ENCODE data around the gene FIGNL2.
"Not testable (repeated sequence)": the region's sequence is repeated elsewhere in the genome, so short reads cannot be mapped to it uniquely, and the experiment has no call there.

Gene FIGNL2

GRCh38 chr12:51815571-51815970 lies 32.9 kb downstream of the FIGNL2 start:
- no peak for DNase-seq (ENCODE audit: low read depth)

DNA sequence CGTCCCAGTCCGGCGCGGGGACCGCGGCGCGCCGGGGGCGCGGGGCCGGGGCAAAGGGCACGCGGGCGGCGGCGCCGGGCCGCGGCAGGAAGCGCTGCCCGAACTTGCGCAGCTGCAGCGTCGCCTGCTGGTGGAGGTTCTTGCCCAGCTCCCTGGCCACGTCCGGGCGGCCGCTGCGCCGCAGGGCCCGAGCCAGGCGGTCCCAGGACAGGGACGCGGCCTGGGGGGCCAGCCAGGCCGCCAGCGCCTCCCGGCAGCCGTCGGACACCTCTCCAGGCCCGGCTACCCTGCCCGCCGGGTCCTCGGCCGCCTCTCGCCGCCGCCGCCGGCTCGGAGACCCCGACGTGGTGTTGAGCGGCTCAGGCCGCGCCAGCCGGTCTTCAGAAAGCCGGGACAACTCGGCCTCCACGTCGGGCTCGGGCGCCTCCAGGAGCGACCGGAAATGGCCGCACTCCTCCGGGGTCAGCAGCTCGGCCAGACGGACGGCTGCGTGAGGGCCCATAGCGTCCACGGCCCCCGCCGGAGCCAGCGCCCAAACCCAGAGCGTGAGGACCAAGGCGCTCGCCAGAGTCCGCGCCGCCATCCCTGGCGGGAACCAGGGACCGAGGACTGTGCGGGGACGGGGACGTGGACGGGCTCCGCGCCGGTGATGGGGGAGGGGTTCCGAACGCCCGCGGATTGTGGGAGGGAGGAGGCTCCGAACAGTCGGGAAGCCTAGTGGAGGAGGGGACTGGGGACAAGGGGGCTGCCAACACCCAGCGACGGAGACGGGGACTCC lies 34.0 kb downstream of the FIGNL2 start:
- peak; percentile 53 for DNase-seq (ENCODE audit: low read depth)

DNA sequence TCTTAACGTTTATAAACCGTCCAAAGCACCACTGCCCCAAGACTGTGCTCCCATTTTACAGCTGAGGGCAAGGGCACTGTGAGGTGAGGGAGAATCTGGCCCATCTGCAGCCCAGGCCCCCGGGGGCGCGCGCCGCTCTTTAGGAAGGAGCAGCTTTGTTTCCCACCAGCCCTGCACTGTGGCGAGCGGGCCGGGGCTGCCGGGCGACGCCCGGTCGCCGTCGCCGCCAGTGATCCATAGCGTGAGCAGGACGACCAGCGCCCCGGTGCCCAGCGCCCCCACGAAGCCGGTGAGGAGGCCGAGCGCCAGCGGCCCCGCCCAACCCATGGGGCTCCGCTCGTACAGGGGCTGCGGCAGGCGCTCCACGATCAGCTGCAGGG lies 34.6 kb downstream of the FIGNL2 start:
- no peak for DNase-seq (ENCODE audit: low read depth)

DNA sequence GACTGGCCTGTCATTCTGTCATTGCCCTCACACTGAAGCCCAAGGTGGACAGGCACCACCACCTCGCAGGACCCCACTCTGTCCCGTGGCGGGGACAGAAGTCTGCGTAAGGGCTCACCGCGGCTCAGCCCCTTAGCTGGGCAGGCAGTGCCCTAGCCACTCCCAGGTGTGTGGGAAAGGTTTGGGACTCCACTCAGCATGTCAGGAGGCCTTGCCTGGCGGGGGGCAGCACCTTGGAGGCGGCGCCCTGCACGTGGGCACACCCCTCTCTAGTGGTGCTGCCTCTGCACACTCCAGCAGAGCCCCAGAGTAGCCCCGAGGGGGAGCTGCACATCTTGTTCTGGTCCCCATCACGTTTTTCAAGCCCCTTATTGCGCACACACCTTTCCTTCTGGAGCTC lies 35.6 kb downstream of the FIGNL2 start:
- DNase-seq (ENCODE audit: low read depth) = no peak

GRCh38 chr12:51811203-51812202 lies 37.0 kb downstream of the FIGNL2 start:
- no peak for DNase-seq (ENCODE audit: low read depth)

GRCh38 chr12:51809193-51809592 lies 39.3 kb downstream of the FIGNL2 start:
- DNase-seq (ENCODE audit: low read depth) = no peak

GRCh38 chr12:51806896-51807295 lies 41.6 kb downstream of the FIGNL2 start:
- no peak for DNase-seq (ENCODE audit: low read depth)

DNA sequence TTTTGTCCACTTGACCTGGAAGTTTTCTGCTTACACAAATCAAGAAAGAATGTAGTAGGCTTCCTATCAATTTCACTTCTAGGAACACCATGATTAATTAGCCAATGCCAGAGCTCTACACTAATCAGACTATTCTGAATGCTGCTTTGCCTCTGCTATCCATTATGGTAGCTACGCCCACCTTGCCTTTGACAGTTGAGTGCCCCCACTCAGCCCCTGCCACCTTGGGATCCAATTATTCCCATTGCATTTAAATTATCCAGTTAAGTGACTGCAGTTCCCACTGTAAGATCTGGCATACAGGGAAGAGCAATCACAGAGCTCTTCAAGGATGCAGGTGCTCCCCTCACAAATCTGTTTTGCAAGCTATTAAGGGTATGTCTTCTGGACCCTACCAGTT lies 47.5 kb downstream of the FIGNL2 start:
- DNase-seq (ENCODE audit: low read depth) = no peak

DNA sequence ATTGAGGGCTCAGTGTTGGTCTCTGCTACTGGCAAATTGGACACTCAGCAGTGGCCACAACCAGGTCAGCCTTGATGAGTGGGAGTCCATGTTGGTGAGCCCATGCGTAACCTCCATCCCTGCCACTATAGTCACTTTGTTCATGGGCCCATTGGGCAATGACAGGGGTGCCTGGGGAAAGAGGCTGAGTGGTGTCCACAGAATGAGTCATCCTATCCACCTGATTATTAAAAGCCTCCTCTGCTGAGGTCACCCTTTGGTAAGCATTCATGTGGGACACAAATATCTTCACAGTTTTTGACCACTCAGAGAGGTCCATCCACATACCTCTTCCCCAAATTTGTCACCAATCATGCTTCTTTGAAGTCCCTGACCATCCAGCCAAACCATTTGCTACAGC lies 50.0 kb downstream of the FIGNL2 start:
- DNase-seq (ENCODE audit: low read depth) = no peak

GRCh38 chr12:51798051-51798450 lies 50.5 kb downstream of the FIGNL2 start:
- DNase-seq (ENCODE audit: low read depth) = not testable (repeated sequence)

GRCh38 chr12:51797301-51797700 lies 51.2 kb downstream of the FIGNL2 start:
- DNase-seq (ENCODE audit: low read depth) = no peak

- DNase-seq (ENCODE audit: low read depth) = no peak
Observed at GRCh38 chr12:51793201-51793600, 55.3 kb downstream of the FIGNL2 start.

- no peak for DNase-seq (ENCODE audit: low read depth)
Observed at GRCh38 chr12:51792417-51792816, 56.1 kb downstream of the FIGNL2 start.

DNA sequence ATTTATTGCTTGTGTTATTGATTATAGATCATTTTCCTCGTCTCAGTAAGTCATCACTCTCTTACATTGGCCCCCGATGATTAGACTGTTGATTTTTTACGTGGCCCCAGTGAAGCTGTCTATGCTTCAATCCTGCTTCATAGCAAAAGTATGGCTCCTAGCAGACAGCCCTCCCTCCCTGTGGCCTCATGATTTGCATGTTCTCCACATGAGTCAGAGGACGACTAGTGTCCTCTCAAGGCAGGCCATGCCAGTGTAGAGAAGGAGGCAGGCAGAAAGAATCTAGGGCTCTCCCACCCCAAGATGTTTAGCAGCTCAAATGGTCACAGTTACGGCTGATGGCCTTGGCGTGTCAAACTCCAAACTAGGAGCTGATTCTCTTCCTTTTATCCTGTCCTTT lies 59.6 kb downstream of the FIGNL2 start:
- no peak for DNase-seq (ENCODE audit: low read depth)

GRCh38 chr12:51785906-51786305 lies 62.6 kb downstream of the FIGNL2 start:
- no peak for DNase-seq (ENCODE audit: low read depth)

DNA sequence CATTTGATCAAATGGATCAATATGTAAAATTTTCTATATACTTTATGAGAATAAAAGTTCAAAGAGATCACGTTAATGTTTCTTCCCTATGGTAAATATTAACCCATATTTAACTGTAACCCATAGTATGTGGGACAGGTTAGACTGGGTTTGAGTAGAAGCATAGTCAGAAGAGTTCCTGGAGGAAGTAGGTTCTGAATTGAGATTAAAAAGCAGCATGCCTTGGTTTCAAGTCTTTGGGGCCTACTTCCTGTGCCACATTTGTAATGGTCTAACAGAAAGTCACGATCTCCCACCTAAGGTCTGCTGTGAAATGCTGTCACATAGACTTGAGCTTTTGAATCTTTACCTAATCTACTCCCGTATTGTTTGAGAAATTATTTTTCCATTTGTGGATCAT lies 63.8 kb downstream of the FIGNL2 start:
- no peak for DNase-seq (ENCODE audit: low read depth)

GRCh38 chr12:51779876-51780275 lies 68.6 kb downstream of the FIGNL2 start:
- DNase-seq (ENCODE audit: low read depth) = no peak

DNA sequence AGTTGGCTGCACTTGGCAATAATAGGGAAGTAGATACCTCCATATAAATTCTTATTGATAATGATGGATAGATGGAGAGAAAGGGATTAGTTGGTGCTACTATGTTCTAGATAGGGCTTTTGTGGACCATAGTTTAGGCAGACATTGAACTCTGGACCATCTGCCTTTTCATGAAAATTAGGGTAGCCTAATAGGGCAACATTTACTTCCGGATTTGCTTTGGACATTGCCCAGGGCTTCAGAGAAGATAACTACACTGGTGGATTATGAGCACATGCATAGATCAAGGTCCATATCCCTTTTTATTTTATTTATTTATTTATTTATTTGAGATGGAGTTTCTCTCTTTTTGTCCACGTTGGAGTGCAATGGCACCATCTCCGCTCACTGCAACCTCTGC lies 70.5 kb downstream of the FIGNL2 start:
- DNase-seq (ENCODE audit: low read depth) = no peak

DNA sequence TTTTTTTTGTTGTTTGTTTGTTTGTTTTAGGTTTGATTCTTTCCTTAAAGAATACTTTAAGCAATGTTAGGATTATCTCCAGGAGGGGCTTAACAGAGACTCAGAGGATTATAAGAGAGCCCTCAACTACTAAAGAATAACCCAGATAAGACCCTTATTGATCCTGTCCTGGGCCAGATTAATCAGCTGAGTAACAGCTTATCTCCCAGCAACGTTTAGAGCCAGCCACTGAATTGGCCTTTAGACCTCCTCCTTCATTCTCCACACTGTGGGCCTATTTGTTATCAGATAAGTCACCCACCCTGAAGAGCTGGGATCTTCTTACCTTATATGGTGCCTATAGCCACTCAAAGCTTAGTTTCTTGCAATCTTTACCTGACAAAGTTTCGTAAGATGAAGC lies 71.1 kb downstream of the FIGNL2 start:
- no peak for DNase-seq (ENCODE audit: low read depth)

DNA sequence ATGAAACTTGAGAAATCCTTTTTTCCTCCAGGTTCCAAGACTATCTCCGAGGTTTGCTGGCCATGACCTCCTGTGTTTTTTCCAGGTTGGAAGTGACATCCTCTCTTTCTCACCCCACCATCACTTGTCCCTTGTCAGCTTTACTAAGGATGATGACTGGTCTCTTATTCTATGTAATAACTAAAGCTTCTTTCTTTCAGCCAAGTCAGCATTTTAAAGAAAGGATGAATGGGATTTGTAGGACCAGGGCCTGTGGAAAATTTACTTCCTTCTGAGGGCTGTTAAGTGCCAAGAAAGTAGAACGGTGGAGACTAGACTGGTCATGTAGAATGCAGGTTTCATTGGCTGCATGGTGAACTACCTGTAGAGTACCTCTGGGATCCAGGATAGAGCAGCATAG lies 73.6 kb downstream of the FIGNL2 start:
- DNase-seq (ENCODE audit: low read depth) = no peak

DNA sequence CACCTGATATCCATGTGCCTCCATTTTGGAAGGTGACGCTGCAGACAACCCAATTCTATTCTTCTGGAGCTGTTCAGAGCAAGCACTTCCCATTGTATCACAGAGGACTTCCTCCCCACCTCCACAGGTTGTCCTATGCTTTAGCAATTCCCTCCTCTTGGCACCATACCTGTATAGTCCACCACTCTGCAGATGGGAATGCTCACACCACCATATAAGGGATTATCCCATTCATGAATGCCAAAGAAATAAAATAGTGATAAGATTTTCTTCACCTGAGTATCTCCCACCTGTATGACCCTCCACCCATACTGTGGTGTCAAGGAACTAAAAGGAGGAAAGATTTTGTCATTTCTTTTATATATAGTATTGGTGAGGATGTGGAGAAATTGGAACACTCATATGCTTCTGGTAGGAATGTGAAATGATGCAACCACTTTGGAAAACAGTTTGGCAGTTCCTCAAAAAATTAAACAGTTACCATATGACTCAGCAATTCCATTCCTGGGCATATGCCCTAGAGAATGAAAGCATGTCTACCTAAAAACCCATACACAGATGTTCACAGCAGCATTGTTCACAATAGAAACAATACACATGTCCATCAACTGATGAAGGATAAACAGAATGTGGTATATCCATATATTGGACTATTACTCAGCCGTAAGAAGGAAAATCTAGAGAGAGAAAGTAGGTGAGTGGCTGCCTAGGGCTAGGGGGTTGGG lies 75.2 kb downstream of the FIGNL2 start:
- DNase-seq (ENCODE audit: low read depth) = no peak

- DNase-seq (ENCODE audit: low read depth) = no peak
Observed at GRCh38 chr12:51771008-51771407, 77.5 kb downstream of the FIGNL2 start.

All from activated T-cell treated with anti-CD3 and anti-CD28 coated beads for 24 hours (primary cell).